Measurements from ENCODE around the gene SEMA7A.

Gene SEMA7A

DNA sequence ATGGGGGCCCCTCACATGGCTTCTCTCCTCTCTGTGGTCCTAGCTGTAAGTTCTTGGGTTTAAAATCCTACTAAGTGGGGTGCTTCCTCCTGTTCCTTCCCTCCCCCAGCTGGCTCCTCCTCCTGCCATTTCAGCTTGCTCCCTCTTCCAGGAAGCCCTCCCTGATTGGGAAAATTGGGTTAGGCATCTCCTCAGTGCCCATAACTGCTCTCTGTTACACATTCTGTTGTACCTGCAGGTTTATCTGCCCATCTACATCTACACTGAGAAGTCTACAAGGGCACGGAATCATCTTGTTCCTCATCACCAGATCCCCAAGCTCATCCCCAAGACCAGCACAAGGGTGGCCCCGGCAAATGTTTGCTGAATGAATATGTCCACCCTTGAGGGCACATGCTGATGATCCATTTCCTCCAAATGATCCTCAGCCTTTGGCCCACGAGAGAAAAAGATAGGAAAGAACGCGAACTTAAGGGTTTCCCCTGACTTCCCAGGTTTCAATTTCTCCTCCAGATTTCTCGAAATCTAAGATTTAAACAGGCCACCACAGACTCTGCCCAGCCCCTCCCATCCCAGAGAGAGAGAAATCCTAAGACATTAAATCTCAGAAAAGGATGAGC is 3.9 kb downstream of the SEMA7A start:
- no peak for DNase-seq

DNA sequence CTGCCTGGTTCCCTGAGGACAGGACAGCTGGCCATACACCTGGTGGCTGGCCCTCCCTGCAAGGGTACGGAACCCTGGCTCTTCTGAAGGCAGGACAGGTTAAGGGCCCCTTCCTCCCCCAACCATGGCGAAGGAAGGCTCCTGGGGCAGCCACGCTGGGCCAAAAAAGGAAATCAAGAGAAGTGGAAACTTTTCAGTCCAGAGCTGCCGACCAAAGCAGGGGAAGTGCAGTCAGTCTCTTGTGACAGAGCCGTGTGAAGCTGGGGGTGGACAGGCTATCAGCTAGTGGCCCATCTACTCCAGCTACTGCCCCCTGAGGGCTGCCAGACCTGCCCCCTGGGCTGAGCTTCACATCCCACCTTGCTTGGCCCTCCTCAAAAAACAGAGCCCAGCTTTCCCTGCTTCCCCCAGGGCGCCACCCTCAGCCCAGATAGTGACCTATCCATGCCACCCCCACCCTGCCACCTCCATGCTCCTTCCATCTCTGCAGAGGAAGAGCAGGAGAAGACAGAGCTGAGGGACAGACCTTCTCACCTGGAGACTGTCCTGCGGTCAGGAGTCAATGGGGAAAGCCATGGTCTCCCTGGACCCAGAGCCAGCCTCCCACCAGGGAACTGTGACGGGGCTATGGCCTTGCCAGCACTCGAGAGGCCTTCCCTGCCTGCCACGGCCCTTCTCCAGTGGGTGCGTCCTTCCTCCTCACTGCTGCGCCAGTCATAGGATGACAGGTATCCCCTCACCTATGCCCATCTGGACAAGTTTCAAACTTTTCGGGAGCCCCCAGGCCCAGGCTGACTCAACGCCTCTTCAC is 4.6 kb downstream of the SEMA7A start:
- no peak for DNase-seq

DNA sequence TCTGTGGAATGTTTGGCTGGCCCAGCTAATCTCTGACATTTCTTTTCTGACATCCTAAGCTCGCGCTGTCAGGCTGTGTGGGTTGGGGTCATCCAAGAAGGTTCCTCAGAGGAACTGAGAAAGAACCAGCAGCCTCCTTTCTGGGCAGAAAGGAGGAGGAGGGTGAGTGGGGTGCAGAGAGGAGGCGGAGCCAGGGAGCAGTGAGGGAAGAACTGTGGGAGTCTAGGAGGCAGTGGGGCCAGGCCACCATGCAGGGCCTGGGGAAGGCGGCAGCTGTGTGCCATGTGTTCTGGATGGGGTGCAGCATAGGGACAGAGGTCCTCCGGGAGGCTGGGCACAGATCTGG is 5.3 kb downstream of the SEMA7A start:
- DNase-seq, result no peak

DNA sequence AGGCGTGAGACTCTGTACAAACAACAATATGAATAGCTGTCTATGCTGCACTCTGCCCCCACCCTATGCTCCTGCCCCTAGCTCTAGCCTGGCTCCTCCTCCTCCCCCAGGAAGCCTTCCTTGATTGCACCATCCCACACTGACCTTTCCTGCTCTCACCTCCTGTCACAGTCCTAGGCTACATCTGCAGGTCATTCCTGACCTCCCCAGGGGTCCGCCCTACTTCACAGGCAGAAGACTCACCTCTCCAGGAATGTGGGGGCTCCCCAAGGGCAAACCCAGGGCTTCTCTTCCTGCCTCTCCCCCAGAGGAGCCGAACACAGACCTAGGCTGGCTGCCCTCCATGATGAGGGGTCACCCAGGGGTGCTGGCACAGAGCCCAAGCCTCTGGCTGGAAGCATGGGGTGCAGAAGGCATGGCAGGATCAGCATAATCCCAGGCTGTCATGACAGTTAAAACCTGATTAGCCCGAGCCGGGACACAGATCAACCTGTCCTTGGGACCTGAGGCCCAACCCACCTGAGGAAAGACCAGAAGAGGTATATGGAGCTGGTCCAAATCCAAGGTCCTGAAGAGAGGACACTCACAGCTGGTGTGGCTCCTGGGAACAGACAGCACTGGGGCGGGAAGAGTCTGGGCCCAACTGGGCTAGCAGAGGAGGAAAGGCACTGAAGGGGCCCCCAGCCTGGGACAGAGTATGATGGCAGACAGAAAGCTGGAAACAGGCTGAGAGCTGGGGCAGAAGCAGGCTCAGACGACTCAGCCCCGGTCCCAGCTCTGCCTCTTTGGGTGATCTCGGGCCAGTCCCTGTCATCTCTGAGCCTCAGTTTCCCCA is 5.9 kb downstream of the SEMA7A start:
- DNase-seq, result no peak

DNA sequence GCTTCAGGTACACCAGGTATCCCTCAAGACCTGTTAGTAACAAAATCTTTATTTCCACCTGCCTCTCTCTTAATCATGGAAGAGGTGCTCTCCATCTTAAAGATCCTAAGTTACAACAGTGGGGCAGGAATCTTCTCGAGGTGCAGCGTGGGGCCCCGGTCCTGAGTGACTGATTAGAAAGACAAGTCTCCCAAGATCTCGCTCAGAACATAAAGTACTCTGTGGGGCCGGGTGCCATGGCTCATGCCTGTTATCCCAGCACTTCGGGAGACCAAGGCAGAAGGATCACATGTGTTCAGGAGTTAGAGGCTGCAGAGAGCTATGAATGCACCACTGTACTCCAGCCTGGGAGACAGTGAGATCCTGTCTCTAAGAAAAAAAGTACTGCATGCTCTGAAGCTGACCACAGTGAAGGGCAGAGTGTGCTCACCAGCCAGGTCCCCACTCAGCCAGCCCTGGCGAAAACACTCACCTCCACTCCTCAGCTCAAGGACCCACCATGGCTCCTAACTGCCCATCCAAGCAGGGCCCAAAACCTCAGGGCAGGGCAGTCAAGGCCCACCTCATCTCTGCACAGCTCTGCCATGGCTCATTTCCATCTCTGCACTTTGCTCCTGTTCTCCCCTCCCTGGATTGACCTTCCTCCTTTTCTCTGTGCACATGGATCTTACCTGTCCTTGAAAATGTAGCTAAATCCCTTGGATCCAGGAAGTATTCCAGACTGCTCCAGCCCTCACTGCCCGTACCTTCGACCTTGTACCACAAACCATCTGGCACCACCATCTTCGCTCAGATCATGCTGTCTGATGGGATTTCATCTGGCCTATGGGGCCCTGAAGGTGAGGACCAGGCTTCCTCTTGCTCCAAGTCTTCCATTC is 7.1 kb downstream of the SEMA7A start:
- no peak for DNase-seq

DNA sequence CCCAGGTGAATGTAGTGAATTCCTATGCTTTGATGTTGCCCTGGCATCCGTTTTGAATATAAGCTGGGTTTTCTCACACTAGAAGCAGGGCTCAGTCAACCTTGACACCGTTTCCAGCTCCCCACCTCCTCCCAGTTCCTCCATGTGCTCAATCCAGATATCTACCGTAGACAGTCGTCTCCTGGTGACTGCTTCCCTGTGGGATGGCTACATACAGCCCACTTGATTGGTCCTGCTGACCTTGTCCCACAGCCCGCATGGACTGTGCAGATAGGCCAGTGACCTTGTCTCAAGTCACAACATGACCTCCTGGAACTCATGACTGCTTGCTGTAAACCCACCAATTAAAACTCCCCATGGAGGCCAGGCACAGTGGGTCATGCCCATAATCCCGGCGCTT is 8.1 kb downstream of the SEMA7A start:
- no peak for DNase-seq

DNA sequence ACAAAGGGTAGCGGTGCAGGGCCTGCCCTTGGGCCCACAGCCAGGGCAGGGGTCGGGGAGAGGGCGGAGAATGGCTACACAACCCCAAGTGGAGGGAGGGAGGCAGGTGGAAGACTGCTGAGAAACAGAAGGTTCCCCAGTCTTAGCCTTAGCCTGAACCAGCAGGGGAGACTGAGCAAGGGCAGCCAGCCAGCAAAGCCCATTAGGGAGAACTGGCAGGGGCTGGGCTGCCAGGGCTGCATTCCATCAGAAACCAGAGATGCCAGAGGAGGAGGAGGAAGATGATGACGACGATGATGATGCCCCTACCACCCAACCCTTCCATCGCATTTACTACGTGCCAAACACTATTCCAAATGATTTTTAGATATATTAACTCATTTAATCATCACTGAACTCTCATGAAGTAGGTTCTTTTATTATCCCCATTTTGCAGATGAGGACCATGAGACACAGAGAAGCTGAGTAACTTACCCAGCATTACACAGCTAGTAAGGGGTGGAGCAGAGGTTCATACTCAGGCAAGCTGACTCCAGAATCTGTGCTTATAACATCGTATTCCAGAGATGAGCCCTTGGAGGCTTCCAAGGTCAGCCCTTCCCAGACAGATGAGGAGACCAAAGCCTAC is 8.7 kb downstream of the SEMA7A start:
- no peak for DNase-seq

DNA sequence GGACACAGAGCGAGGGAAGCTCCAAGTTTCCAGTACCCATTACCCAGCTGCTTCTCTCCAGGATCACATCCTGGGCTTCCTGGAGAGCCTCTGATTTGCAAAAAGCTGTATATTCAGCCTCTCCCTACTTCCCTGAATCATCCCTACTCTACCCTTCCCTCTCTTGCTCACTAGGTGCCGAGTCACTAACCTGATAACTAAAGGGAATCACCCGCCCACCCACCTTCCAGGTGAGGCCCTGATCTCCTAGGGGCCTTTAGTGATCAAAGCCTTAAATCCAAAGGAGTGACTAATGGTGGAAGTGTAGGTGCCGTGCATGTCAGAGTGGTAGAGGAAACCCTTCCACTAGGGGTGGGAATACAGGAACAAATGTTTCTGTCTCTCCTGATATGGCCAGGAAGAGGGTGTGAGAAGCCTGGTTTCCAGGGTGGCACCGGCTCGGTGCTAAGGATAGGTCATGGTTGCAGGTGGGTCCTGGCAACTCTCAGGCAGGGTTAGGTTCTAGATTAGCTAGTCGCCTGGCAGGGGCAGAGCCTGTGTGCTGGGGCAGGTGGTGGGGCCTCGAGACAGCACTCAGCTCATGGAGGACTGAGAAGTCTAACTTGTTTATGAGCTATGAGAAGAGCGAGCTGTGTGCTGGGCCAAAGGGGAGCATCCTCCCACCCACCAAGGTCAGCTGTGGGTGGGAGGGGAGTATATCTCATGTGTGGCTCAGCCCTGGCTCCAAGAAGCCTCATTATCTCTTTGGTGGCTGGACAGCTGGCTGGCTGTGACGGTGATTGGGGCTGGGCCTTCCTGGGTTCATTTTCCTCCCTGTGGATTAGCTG is 10.1 kb downstream of the SEMA7A start:
- DNase-seq, result no peak

DNA sequence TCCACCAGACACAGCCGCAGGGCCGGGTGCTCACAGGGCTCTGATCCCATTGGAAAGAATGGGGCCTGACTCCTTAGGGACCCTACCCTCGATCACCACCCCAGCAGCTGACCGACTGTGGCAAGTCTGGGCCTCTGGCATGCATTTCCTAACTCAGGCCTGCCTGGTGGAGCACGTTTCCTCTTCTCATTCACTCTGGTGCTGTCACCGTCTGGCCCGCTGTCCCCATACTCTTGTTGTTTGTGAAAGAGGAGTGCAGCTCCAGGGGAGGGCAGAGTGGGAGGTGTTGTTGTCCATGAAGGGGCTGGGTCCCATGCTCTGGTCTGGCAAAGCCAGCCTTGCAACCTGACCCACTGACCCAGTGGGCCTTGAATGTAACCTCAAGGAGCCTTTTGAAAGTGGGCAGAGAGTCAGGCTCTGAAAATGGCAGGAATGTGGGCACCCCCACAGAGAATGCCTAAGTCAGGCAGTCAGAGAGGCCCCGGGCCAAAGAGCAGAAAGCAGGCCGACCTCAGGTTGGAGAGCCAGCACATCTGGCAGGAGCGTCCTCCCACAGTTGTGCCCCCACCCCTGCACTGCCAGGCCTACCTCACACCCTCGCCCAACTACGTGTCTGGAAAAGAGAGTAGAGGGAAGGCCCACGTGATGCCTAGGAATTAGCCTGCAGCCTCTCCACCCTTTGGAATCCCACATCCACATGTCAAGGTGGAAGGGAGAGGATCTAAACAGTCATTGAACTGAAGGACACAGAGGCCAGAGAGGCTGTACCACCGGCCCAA is 10.9 kb downstream of the SEMA7A start:
- no peak for DNase-seq

DNA sequence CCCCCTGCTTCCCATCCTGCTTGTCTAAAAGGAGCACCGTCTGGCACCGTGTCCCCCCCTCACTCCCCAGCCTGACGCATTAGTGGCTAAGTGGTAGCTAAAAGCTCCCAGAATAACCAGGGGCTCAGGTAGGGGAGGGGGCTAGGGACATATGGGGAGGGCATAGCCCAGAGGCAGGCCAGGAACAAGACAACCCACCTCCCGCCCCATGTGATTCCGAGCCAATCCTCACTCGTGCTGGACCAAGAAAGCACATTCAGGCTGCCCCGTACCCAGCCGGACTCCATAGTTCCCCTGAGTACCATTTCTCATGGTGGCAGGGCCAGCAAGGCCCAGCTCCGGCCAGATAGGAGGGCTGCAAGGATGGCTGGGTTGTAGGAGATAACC is 11.5 kb downstream of the SEMA7A start:
- DNase-seq, result no peak

DNA sequence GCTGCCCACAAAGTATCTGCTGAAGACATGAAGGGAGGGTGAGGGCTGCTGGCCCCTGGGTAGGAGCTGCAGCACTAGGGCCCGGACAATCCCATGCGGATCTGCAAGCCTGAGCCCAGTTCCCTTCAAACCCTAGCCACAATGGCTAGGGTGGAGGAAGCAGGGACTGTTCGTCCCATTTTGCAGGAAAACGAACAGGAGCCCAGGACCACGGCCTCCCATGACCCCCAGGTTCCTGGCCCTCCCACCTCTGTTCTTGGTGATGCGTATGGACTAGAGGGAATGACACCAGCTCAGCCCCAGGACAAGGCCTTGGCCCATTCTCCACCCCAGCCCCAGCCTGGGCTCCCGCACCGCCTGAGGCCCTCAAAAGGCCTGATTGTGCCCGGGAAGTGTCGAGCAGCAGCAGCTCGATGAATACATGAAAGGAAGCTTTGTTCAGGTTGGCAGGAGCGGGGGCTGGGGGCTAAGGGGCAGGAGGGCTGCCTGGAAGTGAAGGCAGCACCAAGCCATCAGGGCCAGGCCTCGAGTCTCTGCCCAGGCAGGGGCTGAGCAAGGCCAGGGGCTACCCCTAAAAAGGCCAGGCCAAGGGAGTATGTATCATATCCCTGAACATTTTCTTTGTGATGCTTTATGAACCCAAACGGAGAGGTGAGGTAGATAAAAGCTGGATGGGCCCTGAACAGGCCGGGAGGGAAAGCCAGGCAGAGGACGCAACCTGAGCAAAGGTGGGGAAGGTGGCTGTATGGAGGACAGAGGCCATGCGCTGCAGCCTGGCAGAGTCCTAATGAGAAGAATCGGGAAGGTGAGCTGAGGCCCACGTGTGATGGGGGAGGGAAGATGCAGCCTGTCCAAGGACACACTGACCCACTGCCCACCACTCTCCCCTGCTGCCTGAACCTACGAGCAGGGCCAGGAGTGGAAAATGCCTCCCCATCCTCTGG is 12.2 kb downstream of the SEMA7A start:
- no peak for DNase-seq

DNA sequence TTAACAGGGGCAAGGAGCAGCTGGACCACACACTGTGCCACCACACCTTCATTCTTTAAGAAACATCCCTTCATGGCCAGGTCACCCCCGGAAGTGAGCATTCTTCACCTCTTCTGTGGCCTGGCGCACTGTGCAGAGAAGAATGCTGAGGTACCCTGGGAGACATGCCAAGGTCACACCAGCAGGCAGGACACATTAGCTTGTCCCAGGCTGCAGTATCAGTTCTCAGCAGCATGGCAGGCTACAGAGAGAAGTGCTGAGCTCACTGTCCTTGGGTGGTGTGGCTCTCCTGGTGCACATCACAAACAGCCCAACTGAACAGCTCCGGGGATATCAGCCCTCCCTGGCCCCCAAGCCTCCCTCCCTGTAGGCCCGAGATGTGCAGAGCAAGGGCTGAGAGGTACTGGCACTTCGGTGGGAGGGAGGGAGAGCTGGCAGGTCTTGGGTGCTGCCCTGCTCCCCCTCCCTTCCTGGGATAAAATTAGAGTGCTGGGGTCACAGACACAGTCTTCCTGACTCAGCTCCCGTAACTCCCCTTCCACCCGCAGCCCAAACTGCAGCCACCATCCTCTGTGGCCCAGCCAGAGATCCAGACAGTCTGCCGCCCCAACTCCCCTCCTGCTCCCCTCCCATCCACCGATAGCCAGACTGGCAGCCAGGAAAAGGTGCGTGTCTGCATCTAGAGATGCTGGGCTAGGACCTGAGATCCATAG is 13.4 kb downstream of the SEMA7A start:
- DNase-seq, result no peak

DNA sequence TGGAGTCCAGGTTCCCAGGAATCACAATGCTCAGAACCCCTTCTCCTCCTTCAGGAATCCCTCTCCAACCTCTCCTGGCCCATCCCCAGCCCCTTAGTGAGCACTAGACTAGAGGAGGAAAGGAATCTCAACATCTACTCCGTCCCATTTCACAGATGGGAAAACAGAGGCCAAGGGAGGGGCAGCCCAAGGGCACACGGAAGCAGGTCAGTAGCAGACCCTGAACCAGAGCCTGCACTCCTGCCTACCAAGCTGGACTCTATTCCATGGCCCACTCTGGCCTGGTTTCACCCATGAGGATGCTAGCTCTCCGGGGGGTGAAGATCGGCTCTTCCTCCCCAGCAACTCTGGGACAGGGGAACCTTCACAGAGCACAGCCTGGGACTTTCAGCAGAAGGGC is 14.3 kb downstream of the SEMA7A start:
- DNase-seq, result no peak

DNA sequence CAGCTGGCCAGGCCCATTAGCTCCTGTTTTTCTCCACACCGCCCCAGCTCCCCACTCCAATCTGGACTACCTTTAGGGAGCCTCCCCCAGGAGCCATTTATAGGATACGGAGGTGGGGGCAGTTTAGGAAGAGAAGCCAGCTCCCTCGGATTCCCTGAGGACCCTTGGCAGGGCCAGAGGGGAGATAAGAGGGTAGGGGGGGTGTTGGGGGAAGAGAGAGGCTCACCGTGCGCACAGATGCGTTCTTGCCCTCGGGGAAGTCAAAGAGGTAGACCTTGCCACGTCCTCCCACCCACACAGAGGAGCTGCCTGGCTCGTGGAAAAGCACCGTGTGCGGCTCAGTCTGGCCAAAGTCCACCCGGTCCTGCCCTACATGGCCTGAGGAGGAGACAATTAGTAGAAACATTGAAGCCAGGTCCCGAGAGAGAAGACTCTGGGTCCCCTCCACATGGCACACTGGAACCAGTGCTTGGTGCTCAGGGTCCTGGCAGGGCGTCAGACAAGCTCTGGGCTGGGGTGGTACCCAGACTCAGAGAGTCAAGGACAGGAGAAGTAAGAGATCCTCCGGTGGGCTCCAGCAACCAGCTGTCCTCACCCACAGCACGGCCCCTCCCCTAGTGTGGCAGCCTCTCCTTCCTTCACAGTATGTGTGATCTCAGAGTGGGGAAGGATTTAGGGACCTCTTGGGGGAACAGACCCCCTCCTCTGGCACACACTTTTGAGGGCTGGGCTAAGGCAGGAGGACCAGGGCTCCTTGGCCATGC is 15.0 kb downstream of the SEMA7A start:
- DNase-seq, result no peak

DNA sequence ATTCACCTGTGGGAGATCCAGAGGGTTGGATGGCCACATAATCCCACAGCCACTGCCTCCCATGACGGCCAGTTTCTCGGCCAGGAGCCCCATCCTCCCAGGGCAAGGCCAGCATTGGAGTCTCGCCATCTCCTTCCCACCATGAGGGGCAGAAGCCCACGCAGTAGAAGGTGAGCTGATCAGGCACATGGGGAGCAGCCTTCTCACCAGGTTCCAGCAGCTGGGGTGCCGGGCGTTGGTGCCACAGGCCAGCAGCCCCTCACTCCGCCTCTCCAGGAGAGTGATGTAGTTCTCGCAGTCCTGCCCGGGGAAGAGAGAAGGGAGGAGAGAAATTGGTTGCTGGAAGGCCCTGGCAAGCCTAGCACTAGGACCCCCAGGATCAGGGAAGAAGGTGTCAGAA is 16.1 kb downstream of the SEMA7A start:
- DNase-seq, result no peak

DNA sequence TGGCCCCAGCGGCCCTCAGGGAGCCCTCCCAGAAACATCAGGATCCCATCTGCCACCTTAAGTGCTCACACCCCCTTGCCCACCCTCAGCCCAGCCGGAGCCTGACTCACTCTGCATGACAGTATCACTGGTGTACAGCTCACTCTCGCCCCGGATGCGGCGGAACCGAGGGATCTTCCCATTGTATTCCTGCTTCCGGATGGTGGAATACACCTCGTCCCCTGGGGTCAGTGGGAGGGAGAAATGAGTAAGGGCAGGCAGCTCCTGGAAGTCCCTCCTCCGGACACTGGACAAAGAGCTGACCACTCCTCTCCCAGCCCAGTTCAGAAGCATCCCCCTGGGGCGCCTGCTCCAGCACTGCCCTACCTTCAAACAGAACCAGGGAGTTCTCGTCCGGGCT is 16.5 kb downstream of the SEMA7A start:
- no peak for DNase-seq

DNA sequence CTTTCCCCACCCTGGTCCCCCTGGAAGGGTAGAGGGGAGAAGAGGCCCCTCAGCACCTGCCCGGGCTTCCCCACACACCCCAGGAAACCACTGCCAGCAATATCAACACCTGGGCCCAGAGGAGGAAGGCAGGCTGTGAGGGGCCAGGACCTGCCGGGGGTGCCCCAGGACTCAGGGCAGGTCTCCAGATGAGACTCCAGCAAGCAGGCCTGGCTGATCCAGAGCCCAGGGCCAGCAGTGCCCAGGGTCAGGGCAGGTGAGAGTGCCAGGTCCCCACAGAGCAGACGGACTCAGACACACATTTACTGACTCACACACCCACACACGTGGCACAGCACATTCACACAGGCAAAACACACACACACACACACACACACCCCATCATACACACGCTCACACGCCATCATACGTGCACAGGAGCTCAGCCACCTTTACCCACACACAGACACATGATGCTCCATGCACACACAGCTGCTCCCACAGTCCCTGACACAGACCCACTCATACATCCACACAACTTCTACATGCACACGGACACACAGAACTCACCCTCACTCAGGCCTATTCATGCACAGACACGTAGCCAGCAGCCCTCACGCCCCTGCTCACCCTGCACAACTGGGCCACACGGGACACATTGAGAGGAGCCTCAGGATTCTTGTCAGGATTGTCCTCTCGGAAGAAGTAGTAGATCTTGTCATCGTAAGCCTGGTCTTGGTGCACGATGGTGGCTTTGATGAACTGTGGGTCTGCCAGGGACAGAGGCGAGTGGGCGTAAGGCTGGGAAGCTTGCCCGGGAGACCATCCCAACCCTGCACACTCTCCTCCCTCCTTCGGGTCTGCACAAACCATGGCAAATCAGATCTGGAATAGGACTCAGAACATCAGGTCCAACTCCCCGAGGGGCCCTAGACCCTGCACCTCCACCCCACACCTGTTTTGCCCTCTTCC is 17.5 kb downstream of the SEMA7A start:
- DNase-seq, result no peak

Measured in CD4-positive, alpha-beta T cell treated with Interleukin-17A for 1 hour (primary cell).